Natural killer cell (primary cell): ENCODE results near the gene OSBPL9. TPM values are rescaled to one million over a fixed set of nuclear protein-coding genes. Genes with fewer than 3 reads are reported as not detected.

Experiments
- ATAC-seq, 3 donors: fragments of 150-1000 bp in 2 of 3; fragments of 200-7000 bp in 1 of 3; cut with Tn5 transposase; 1 replicate in 1 of 3; 2 replicates in 2 of 3; pipeline ENCODE4 v1.10.0; 2021; ENCODE audit warnings: mild to moderate bottlenecking in 2 of 3, moderate library complexity in 2 of 3
- DNase-seq, 2 donors: peaks; one replicate each; pipeline versions ENCODE4 v3.0.0 to v3.0.0-alpha.2; 2013 to 2021; ENCODE audit warnings: mixed read lengths in 1 of 2
- H3K27ac ChIP-seq: one replicate; pipeline ENCODE4 v1.5.1; 2013; ENCODE audit warnings: mild to moderate bottlenecking, low read length
- H3K27me3 ChIP-seq: one replicate; pipeline ENCODE4 v1.6.1; 2013; ENCODE audit warnings: low read length; ENCODE audit not compliant: control insufficient read depth, insufficient read depth
- H3K36me3 ChIP-seq: one replicate; pipeline ENCODE4 v1.6.1; 2013; ENCODE audit warnings: low read length; ENCODE audit not compliant: control insufficient read depth, insufficient read depth
- H3K4me1 ChIP-seq: one replicate; pipeline ENCODE4 v1.6.1; 2013; ENCODE audit warnings: low read length; ENCODE audit not compliant: control insufficient read depth, insufficient read depth
- H3K4me3 ChIP-seq: one replicate; pipeline ENCODE4 v1.5.1; 2013; ENCODE audit warnings: low read length
- H3K9me3 ChIP-seq: one replicate; pipeline ENCODE4 v1.6.1; 2013; ENCODE audit warnings: low read length; ENCODE audit not compliant: control insufficient read depth, insufficient read depth
- H3K27ac Mint-ChIP-seq, 2 donors: one replicate each; pipeline ENCODE4 v1.8.0; 2022; ENCODE audit warnings: mild to moderate bottlenecking in 2 of 2, mixed read lengths in 2 of 2, moderate library complexity in 1 of 2
- H3K27me3 Mint-ChIP-seq, 2 donors: one replicate each; pipeline ENCODE4 v1.8.0; 2022; ENCODE audit warnings: low read depth in 2 of 2, mixed read lengths in 2 of 2
- H3K36me3 Mint-ChIP-seq: one replicate; pipeline ENCODE4 v1.8.0; 2022; ENCODE audit warnings: mixed read lengths
- H3K4me1 Mint-ChIP-seq, 2 donors: one replicate each; pipeline ENCODE4 v1.8.0; 2022; ENCODE audit warnings: mixed read lengths in 2 of 2
- H3K4me3 Mint-ChIP-seq: one replicate; pipeline ENCODE4 v1.8.0; 2022; ENCODE audit warnings: mild to moderate bottlenecking, moderate library complexity, mixed read lengths
- H3K9me3 Mint-ChIP-seq, 2 donors: one replicate each; pipeline ENCODE4 v1.8.0; 2022; ENCODE audit warnings: mixed read lengths in 2 of 2
- CTCF ChIP-seq: fragments of 200-600 bp; IDR thresholded peaks from one replicate; pipeline ENCODE4 v1.8.0; 2022; ENCODE audit warnings: antibody characterized with exemption
- WGBS: methylation state at CpG from one replicate; pipeline ENCODE4 v1.1.7; 2013; ENCODE audit warnings: missing lambda C conversion rate; ENCODE audit not compliant: insufficient coverage; 5-methylcytosine and 5-hydroxymethylcytosine counted together
- intact Hi-C: fragments of 100-400 bp; cut with micrococcal nuclease; formaldehyde crosslinking; loops from one replicate; pipeline ENCODE4 v1.14.2; 2022
- total RNA-seq, 4 donors: library from RNA; stranded (reverse); fragments of 120-200 nt in 1 of 4; gene quantifications; one replicate each; pipeline versions ENCODE4 v1.2.3 to v1.2.4, GENCODE V29; 2013 to 2022

Gene OSBPL9
- total RNA-seq, 3 donors from 2014 or later (not counting 1 experiment from before 2014, with no cell fraction given): 53.0 to 72.6 (median 62.0) TPM

- Histone ChIP-seq H3K9me3 (no peaks in the 10 kb centered on the region), H3K4me3 (no peak overlapping the region), H3K4me1 (peaks cover 4% of the 10 kb centered on the region), H3K27me3 (no peaks in the 10 kb centered on the region), H3K27ac (no peak overlapping the region), H3K36me3 (no peaks in the 10 kb centered on the region)
- no peaks in the 10 kb centered on the region for H3K27me3 Mint-ChIP-seq
- DNase-seq (no peak), ATAC-seq (no peak)
- peaks cover 8 to 19% of the 10 kb centered on the region in 2 donors for H3K4me1 Mint-ChIP-seq
- H3K36me3 Mint-ChIP-seq: no peaks in the 10 kb centered on the region
- H3K4me3 Mint-ChIP-seq: no peak overlapping the region
- no peak overlapping the region for H3K27ac Mint-ChIP-seq
- intact Hi-C loops: no loop called here
- H3K9me3 Mint-ChIP-seq: no peaks in the 10 kb centered on the region
- no peak for TF ChIP-seq CTCF
Observed at GRCh38 chr1:51574796-51575195, 42.1 kb upstream of the OSBPL9 start.

GRCh38 chr1:51575406-51576084, 41.3 kb upstream of the OSBPL9 start:
- DNase-seq: no peak
- Histone ChIP-seq H3K27ac (no peak overlapping the region), H3K4me1 (peaks cover 2% of the 10 kb centered on the region), H3K36me3 (no peaks in the 10 kb centered on the region), H3K9me3 (no peaks in the 10 kb centered on the region), H3K27me3 (no peaks in the 10 kb centered on the region), H3K4me3 (no peak overlapping the region)
- Mint-ChIP-seq H3K4me3 (no peak overlapping the region), H3K27ac (no peak overlapping the region), H3K9me3 (no peaks in the 10 kb centered on the region), H3K27me3 (no peaks in the 10 kb centered on the region), H3K36me3 (no peaks in the 10 kb centered on the region), H3K4me1 (peaks cover under 1 to 19% of the 10 kb centered on the region in 2 donors)
- TF ChIP-seq CTCF: no peak
- intact Hi-C loops: no loop called here
- no peak for ATAC-seq
- 77% methylated on average over 8 of the region's 8 CpGs for WGBS

- Histone ChIP-seq H3K36me3 (no peaks in the 10 kb centered on the region), H3K4me1 (peaks cover 2% of the 10 kb centered on the region), H3K9me3 (no peaks in the 10 kb centered on the region), H3K4me3 (no peak overlapping the region), H3K27me3 (no peaks in the 10 kb centered on the region), H3K27ac (no peak overlapping the region)
- DNase-seq: no peak
- WGBS: 47% methylated on average over 2 of the region's 2 CpGs
- H3K9me3 Mint-ChIP-seq: no peaks in the 10 kb centered on the region
- H3K4me3 Mint-ChIP-seq: no peak overlapping the region
- no peak overlapping the region for H3K27ac Mint-ChIP-seq
- TF ChIP-seq CTCF: no peak
- no peaks in the 10 kb centered on the region for H3K27me3 Mint-ChIP-seq
- ATAC-seq: no peak
- no peaks in the 10 kb centered on the region for H3K36me3 Mint-ChIP-seq
- H3K4me1 Mint-ChIP-seq: peaks cover 0 to 19% of the 10 kb centered on the region in 2 donors
- intact Hi-C loops: no loop called here
Observed at GRCh38 chr1:51576085-51576444, 40.8 kb upstream of the OSBPL9 start.

GRCh38 chr1:51576923-51577322, 40.0 kb upstream of the OSBPL9 start:
- no peak overlapping the region for H3K4me3 Mint-ChIP-seq
- Histone ChIP-seq H3K9me3 (no peaks in the 10 kb centered on the region), H3K27me3 (no peaks in the 10 kb centered on the region), H3K4me3 (no peak overlapping the region), H3K36me3 (no peaks in the 10 kb centered on the region), H3K4me1 (peaks cover 2% of the 10 kb centered on the region), H3K27ac (no peak overlapping the region)
- DNase-seq: no peak
- 82% methylated on average over 6 of the region's 6 CpGs for WGBS
- peaks cover 0 to 2% of the 10 kb centered on the region in 2 donors for H3K27me3 Mint-ChIP-seq
- ATAC-seq: no peak
- intact Hi-C loops: no loop called here
- no peak for TF ChIP-seq CTCF
- no peaks in the 10 kb centered on the region for H3K9me3 Mint-ChIP-seq
- H3K27ac Mint-ChIP-seq: no peak overlapping the region
- H3K36me3 Mint-ChIP-seq: no peaks in the 10 kb centered on the region
- H3K4me1 Mint-ChIP-seq: peaks cover 0 to 19% of the 10 kb centered on the region in 2 donors
